ENCODE measurements around the gene SLC10A6. TPM values are rescaled to one million over a fixed set of nuclear protein-coding genes. Genes with fewer than 3 reads are reported as not detected.

Gene SLC10A6
- total and polyA plus RNA-seq, 4 donors: 0.05 to 0.25 TPM; not detected in 2

GRCh38 chr4:86845593-86845992 is 3.6 kb downstream of the SLC10A6 start:
- TF ChIP-seq NR2F2 (IDR thresholded peaks at IDR 0.05) (peak; percentile 58), FOXA1 (IDR thresholded peaks at IDR 0.05) (no peak)
- no peaks in the 10 kb centered on the region for H3K27me3 ChIP-seq (ENCODE audit: control insufficient read depth in 4 of 4, insufficient read depth in 4 of 4, low read length in 3 of 4)
- DNase-seq (ENCODE audit: low spot score): no peak
- no peak overlapping the region for H3K4me3 ChIP-seq (ENCODE audit: low read depth in 1 of 3, low read length in 3 of 3)
- no peaks in the 10 kb centered on the region for H3K36me3 ChIP-seq (ENCODE audit: control insufficient read depth in 4 of 4, insufficient read depth in 3 of 4, low read depth in 1 of 4, low read length in 3 of 4)
- no peak overlapping the region for H3K27ac ChIP-seq (ENCODE audit: low read depth in 1 of 2, low read length in 2 of 2)
- H3K4me1 ChIP-seq (ENCODE audit: control insufficient read depth in 4 of 4, insufficient read depth in 4 of 4, low read length in 3 of 4): no peaks in the 10 kb centered on the region
- H3K9me3 ChIP-seq (ENCODE audit: control insufficient read depth in 4 of 4, low read length in 3 of 4): no peaks in the 10 kb centered on the region
- H3K9ac ChIP-seq (ENCODE audit: low read depth in 1 of 2, low read length in 2 of 2): no peak overlapping the region
- 82% methylated on average over 5 of the region's 5 CpGs for WGBS

- no peak for DNase-seq (ENCODE audit: low spot score)
- TF ChIP-seq FOXA2 (IDR thresholded peaks at IDR 0.05) (no peak), CTCF (IDR thresholded peaks at IDR 0.05; ENCODE audit: low read depth, low read length, missing input control) (no peak)
- no peak overlapping the region for H3K27ac ChIP-seq (ENCODE audit: low read depth in 1 of 2, low read length in 2 of 2)
- H3K4me3 ChIP-seq (ENCODE audit: low read depth in 1 of 3, low read length in 3 of 3): no peak overlapping the region
- 91% methylated on average over 1 of the region's 1 CpG for WGBS
- H3K4me1 ChIP-seq (ENCODE audit: control insufficient read depth in 4 of 4, insufficient read depth in 4 of 4, low read length in 3 of 4): no peaks in the 10 kb centered on the region
- no peak overlapping the region for H3K9ac ChIP-seq (ENCODE audit: low read depth in 1 of 2, low read length in 2 of 2)
- no peaks in the 10 kb centered on the region for H3K36me3 ChIP-seq (ENCODE audit: control insufficient read depth in 4 of 4, insufficient read depth in 3 of 4, low read depth in 1 of 4, low read length in 3 of 4)
- no peaks in the 10 kb centered on the region for H3K9me3 ChIP-seq (ENCODE audit: control insufficient read depth in 4 of 4, low read length in 3 of 4)
- no peaks in the 10 kb centered on the region for H3K27me3 ChIP-seq (ENCODE audit: control insufficient read depth in 4 of 4, insufficient read depth in 4 of 4, low read length in 3 of 4)
Measured at GRCh38 chr4:86841309-86841708, 7.9 kb downstream of the SLC10A6 start.

- Histone ChIP-seq H3K27ac (ENCODE audit: low read depth in 1 of 2, low read length in 2 of 2) (no peak overlapping the region), H3K27me3 (ENCODE audit: control insufficient read depth in 4 of 4, insufficient read depth in 4 of 4, low read length in 3 of 4) (no peaks in the 10 kb centered on the region), H3K9ac (ENCODE audit: low read depth in 1 of 2, low read length in 2 of 2) (no peak overlapping the region), H3K4me3 (ENCODE audit: low read depth in 1 of 3, low read length in 3 of 3) (no peak overlapping the region), H3K9me3 (ENCODE audit: control insufficient read depth in 4 of 4, low read length in 3 of 4) (no peaks in the 10 kb centered on the region), H3K36me3 (ENCODE audit: control insufficient read depth in 4 of 4, insufficient read depth in 3 of 4, low read depth in 1 of 4, low read length in 3 of 4) (no peaks in the 10 kb centered on the region), H3K4me1 (ENCODE audit: control insufficient read depth in 4 of 4, insufficient read depth in 4 of 4, low read length in 3 of 4) (no peaks in the 10 kb centered on the region)
- TF ChIP-seq CTCF (IDR thresholded peaks at IDR 0.05; ENCODE audit: low read depth, low read length, missing input control) (no peak), SP1 (IDR thresholded peaks at IDR 0.05) (no peak), HNF4G (IDR thresholded peaks at IDR 0.05) (no peak), HNF4A (conservative IDR thresholded peaks at IDR 0.05) (no peak), JUND (IDR thresholded peaks at IDR 0.05) (no peak), YY1 (IDR thresholded peaks at IDR 0.05) (no peak)
- 92% methylated on average over 1 of the region's 1 CpG for WGBS
- DNase-seq (ENCODE audit: low spot score): no peak
Measured at GRCh38 chr4:86840858-86841257, 8.3 kb downstream of the SLC10A6 start.
